GM18511 (cell line): Measurements from ENCODE around the gene CABP2.
"Not testable (repeated sequence)": the region's sequence is repeated elsewhere in the genome, so short reads cannot be mapped to it uniquely, and the experiment has no call there.

ENCODE experiments used
- ATAC-seq: cut with Tn5 transposase; IDR thresholded peaks from one replicate; pipeline ENCODE4 v1.9.1; 2021; ENCODE audit warnings: mild to moderate bottlenecking, moderate library complexity; ENCODE audit not compliant: unreplicated experiment

CABP2 gene

GRCh38 chr11:67495234-67496005 is 27.8 kb downstream of the CABP2 start:
- no peak for ATAC-seq

- ATAC-seq, result no peak
Measured at GRCh38 chr11:67494371-67495233, 28.6 kb downstream of the CABP2 start.

- no peak for ATAC-seq
Measured at GRCh38 chr11:67493548-67494370, 29.5 kb downstream of the CABP2 start.

- no peak for ATAC-seq
Measured at GRCh38 chr11:67492801-67493547, 30.3 kb downstream of the CABP2 start.

- no peak for ATAC-seq
Measured at GRCh38 chr11:67492069-67492727, 31.0 kb downstream of the CABP2 start.

- no peak for ATAC-seq
Measured at GRCh38 chr11:67491276-67492068, 31.8 kb downstream of the CABP2 start.

GRCh38 chr11:67490727-67491065 is 32.5 kb downstream of the CABP2 start:
- ATAC-seq, result no peak

- ATAC-seq, result no peak
Measured at GRCh38 chr11:67489885-67490726, 33.1 kb downstream of the CABP2 start.

- no peak for ATAC-seq
Measured at GRCh38 chr11:67489203-67489884, 33.9 kb downstream of the CABP2 start.

GRCh38 chr11:67486481-67487195 is 36.6 kb downstream of the CABP2 start:
- ATAC-seq, result no peak

- not testable (repeated sequence) for ATAC-seq
Measured at GRCh38 chr11:67485873-67486361, 37.3 kb downstream of the CABP2 start.

GRCh38 chr11:67484847-67485311 is 38.4 kb downstream of the CABP2 start:
- no peak for ATAC-seq

GRCh38 chr11:67483831-67484665 is 39.2 kb downstream of the CABP2 start:
- ATAC-seq, result no peak

- peak; percentile 59 for ATAC-seq
Measured at GRCh38 chr11:67482827-67483798, 40.1 kb downstream of the CABP2 start, which contains the start of gene AIP. TSS of gene AIP (plus strand) at chr11:67483026. CDS start at chr11:67483159, 133 bp downstream.
